GM06990 (cell line): Measurements from ENCODE around the gene TVP23A.

Experiments
- DNase-seq: peaks from one replicate; pipeline ENCODE4 v3.0.0-alpha.2; 2011; ENCODE audit not compliant: insufficient read length; ENCODE audit errors: extremely low read depth
- H3K27me3 ChIP-seq: replicated peaks from 2 replicates; pipeline ENCODE4 v1.6.0; 2011; ENCODE audit warnings: low read length; ENCODE audit not compliant: control insufficient read depth, insufficient read depth
- H3K36me3 ChIP-seq: 2 replicates; pipeline ENCODE4 v1.5.1; 2011; ENCODE audit warnings: low read length; ENCODE audit not compliant: control insufficient read depth, insufficient read depth
- H3K4me3 ChIP-seq: replicated peaks from 2 replicates; pipeline ENCODE4 v1.5.1; 2011; ENCODE audit warnings: low read depth, mild to moderate bottlenecking, control low read depth, low read length
- TF ChIP-seq, protein P1 (sequence below): IDR thresholded peaks from 2 replicates; pipeline ENCODE4 v1.5.1; 2011; ENCODE audit warnings: low read length, control low read depth, mild to moderate bottlenecking, inconsistent platforms; ENCODE audit not compliant: insufficient read depth, poor library complexity, severe bottlenecking

The TVP23A gene

GRCh38 chr16:10839279-10839666 lies 20.7 kb upstream of the TVP23A start:
- DNase-seq: no peak
- TF ChIP-seq, protein P1, sequence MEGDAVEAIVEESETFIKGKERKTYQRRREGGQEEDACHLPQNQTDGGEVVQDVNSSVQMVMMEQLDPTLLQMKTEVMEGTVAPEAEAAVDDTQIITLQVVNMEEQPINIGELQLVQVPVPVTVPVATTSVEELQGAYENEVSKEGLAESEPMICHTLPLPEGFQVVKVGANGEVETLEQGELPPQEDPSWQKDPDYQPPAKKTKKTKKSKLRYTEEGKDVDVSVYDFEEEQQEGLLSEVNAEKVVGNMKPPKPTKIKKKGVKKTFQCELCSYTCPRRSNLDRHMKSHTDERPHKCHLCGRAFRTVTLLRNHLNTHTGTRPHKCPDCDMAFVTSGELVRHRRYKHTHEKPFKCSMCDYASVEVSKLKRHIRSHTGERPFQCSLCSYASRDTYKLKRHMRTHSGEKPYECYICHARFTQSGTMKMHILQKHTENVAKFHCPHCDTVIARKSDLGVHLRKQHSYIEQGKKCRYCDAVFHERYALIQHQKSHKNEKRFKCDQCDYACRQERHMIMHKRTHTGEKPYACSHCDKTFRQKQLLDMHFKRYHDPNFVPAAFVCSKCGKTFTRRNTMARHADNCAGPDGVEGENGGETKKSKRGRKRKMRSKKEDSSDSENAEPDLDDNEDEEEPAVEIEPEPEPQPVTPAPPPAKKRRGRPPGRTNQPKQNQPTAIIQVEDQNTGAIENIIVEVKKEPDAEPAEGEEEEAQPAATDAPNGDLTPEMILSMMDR: no peak
- H3K4me3 ChIP-seq: no peak overlapping the region
- no peaks in the 10 kb centered on the region for H3K27me3 ChIP-seq
- no peaks in the 10 kb centered on the region for H3K36me3 ChIP-seq

DNA sequence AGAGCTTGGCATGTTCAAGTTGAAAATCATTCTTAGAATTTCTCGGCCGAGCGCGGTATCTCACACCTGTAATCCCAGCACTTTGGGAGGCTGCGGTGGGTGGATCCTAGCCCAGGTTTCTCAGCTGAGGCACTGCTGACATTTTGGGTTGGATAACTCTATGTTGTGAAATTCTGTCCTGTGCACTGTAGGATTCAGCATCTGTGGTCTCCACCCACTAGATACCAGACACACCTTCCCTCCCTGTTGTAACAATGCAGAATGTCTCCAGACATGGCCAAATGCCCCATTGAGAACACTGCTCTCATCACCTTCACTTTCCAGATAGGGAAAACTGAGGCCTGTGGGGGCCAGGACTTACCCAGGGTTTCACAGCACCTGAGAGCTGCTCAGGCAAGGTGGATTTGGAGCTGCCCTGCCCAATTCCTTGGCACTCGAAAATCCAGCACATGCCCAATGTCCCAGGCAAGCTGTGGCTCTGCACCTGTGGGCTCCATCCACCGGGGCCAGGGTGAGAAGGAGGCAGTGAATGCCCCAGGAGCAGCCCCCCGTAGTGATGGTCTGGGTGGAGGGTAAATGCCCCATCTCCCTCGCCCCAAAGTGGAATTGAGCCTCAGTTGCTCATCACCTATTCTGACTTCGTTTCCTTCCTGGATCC lies 20.2 kb upstream of the TVP23A start:
- DNase-seq: no peak
- Histone ChIP-seq H3K27me3 (no peaks in the 10 kb centered on the region), H3K36me3 (no peaks in the 10 kb centered on the region), H3K4me3 (no peak overlapping the region)
- TF ChIP-seq, protein P1: no peak

- H3K27me3 ChIP-seq: no peaks in the 10 kb centered on the region
- DNase-seq: no peak
- TF ChIP-seq, protein P1: no peak
- no peak overlapping the region for H3K4me3 ChIP-seq
- no peaks in the 10 kb centered on the region for H3K36me3 ChIP-seq
Observed at GRCh38 chr16:10836174-10836853, 17.7 kb upstream of the TVP23A start.

GRCh38 chr16:10835281-10835931 lies 16.8 kb upstream of the TVP23A start:
- DNase-seq: peak; percentile 65
- Histone ChIP-seq H3K27me3 (no peaks in the 10 kb centered on the region), H3K36me3 (no peaks in the 10 kb centered on the region), H3K4me3 (no peak overlapping the region)
- TF ChIP-seq, protein P1: no peak

- Histone ChIP-seq H3K27me3 (no peaks in the 10 kb centered on the region), H3K4me3 (no peak overlapping the region), H3K36me3 (no peaks in the 10 kb centered on the region)
- TF ChIP-seq, protein P1: no peak
- no peak for DNase-seq
Observed at GRCh38 chr16:10834766-10835165, 16.2 kb upstream of the TVP23A start.
